Measurements from ENCODE around the gene FOXJ3.

The FOXJ3 gene

DNA sequence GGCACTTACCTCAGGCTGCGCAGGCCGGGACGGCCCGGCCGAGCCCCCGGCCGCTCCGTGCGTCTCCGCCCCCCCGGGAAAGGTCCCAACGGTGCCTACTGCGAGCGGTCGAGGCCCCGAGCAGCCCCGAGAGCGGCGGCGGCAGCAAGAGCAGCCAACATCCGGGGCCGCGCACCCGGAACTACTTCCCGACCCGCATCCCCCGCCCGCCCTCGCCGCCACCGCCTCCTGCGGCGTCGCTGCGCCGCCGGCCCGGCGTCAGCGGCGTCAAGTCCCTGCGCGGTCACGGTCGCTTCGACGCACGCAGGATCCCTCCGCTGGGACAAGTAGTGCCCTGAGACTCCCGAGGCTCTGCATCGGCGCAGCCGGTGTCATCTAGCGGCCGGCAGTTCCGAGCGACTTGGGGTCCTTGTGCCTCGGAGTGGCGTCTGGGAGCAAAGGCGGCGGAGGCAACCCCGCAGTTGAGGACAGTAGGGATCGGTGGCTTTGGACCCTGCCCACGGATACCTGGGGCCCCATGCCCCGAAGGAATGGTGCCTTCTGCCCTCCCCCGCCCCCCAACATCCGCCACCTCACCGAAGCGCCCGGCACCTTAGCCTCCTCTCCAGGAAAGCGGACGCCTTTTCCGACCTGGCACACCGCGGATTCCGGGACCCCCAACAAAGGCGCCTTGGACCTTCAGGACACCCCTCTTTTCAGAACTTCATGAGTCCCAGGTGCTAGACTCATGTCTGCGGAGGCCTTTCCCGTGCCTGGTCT lies at the start of gene FOXJ3:
FOXJ3 (minus strand) TSS at position 186 of the 759 bp plus-strand sequence. CDS start 24,142 bp downstream, outside the sequence.
- peak; percentile 89 to 91 for ATAC-seq

DNA sequence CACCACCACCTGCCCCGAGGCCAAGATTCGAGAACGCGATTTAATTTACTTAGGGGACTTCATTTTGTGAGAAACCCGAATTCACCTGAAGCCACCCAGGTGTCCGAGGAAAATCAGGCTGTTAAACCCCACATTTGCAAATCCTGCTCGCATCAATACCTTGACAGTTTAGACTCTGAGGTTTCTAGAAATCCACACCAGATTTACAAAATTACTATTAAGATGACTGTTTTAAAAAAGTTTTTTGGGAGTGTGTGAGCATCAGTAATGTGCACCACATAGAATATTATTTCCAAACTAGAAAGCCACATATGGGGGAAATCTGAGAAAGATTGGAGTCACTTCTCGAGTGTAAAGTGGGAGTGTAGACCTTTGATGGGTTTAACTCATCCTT lies 46.2 kb upstream of the FOXJ3 start:
- no peak for ATAC-seq

DNA sequence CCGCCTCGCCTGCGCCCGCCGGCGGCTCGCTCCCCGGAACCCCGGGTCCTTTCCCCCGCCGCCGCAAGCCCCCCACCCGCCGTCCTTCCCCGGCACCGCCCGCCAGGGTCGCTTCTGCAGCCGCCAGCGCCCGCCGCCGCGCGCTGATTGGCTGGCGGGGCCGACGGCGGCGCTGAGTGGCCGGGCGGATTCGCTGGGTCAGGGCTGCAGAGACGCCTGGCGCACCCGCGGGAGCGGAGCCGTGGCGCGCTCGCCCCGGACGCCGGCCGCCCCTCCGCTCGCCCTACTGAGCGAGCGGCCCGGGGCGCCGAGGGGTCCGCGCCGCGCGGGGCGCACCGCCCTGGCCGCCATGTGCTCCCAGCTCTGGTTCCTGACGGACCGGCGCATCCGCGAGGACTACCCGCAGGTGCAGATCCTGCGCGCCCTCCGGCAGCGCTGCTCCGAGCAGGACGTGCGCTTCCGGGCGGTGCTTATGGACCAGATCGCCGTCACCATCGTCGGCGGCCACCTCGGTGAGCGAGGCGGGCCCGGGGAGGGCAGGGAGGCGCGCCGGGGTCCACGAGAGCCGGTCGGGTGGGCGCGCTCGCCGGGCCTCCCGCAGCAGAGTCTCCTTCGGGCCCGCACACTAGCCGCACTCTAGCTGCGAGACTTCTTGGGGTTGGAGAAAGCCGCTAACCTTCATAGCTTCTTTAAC lies 45.7 kb upstream of the FOXJ3 start, which contains the start of gene RIMKLA:
RIMKLA (plus strand) TSS at position 207 of the 694 bp plus-strand sequence; CDS start at position 350, 143 bp downstream.
- ATAC-seq, result peak; percentile 77 to 80

DNA sequence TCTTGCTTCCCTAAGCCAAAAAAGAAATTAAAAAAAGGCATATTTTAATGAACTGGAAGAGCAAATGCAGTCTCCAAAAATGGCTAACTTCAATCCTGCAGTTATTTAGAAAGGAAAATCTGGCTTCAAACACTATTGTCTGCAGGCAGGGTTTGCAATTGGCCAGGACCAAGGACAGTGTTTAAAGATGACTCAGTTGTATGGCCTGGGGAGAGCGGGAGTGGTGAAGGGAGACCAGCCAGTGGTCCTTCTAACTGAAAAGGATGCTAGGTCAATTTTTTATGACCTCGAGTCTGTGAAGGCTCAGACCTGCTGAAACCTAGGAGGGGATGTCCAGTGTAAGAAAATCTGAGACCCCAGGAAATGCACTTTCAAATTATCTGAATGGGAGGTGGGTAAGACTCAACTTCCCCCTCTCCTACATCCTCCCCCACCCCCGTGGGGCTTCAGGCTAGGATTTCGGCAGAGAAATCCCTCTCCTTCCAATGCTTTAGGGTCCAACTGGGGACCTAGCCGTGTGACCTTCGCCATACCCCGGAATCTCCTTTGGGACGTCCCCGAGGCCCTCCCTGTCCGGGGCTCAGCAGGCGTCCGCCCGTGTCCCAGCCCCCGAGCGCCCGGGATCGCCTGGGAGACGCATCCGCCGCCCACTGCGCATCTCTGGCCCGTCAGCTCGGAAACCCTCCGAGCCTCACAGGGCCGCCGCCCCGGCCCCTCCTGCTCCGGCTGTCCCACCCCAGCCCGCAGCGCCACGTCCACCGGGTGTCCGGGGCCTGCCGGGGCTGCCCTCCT lies 45.0 kb upstream of the FOXJ3 start:
- ATAC-seq, result peak; percentile 33 to 34

DNA sequence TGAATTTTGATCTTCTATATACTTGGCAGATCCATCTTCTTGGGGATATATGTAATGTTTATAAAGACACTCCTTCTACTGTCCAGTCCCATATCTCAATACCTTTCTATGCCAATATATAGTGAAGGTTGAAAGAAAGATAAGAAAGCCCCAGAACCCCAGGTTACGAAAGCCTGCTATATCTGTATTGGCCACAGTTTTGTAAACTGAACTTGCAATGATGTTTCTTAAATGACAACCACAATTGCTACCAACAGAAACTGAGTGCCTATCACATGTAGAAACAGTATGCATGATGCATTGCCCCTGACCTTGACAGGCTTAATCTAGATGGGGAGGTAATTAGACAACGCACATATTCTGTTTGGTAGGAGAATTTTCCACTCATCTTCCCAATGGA lies 37.8 kb upstream of the FOXJ3 start:
- no peak for ATAC-seq

DNA sequence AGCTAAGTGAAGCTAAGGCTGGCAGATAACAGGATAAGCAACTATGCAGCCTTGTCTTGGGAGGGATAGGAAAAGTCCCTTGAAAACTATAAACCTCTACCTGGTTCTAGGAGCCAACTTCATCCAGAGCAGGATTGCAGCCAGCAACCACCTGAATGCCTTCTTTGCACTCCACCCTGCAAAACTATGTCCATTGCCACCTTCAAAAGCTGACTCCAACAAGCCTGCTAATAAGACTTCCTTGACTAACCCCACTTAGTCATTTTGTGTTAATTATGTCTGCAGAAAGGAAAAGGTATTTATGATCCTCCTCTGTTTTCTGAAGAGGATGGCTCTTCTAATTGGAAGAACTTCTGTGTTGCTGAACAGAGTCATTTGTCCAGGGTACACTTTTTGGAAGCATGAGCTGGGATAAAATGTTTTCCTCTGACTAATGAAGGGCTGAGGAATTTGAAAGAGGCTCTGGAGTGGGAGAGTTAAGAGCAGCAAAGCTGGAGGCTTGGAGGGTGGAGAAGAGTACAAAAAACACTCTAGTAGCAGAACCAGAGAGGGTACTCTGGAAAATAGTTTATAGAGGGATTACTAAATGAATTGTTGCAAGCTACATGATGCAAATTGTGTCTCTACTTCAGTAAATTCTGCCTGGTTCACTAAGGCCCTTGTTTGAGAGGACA lies 36.0 kb upstream of the FOXJ3 start:
- no peak for ATAC-seq

DNA sequence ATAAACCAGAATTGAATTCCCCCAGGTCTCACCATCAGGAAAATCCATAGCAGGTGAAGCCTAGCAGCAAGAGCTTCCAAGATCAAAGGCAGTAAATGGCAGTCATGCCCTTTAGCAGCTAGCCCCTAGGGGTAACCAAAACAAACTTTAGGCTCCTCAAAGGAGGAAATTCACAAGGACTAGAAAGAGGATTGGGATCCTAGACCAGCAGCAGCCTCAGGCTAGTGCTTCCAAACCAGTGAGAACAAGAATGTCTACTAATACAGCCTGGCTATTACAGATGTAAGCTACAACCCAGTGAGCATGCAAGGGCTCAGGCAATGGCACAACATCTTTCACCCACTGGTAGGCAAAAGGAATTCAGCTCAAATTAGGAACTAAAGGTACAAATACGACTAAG lies 34.4 kb upstream of the FOXJ3 start:
- no peak for ATAC-seq

DNA sequence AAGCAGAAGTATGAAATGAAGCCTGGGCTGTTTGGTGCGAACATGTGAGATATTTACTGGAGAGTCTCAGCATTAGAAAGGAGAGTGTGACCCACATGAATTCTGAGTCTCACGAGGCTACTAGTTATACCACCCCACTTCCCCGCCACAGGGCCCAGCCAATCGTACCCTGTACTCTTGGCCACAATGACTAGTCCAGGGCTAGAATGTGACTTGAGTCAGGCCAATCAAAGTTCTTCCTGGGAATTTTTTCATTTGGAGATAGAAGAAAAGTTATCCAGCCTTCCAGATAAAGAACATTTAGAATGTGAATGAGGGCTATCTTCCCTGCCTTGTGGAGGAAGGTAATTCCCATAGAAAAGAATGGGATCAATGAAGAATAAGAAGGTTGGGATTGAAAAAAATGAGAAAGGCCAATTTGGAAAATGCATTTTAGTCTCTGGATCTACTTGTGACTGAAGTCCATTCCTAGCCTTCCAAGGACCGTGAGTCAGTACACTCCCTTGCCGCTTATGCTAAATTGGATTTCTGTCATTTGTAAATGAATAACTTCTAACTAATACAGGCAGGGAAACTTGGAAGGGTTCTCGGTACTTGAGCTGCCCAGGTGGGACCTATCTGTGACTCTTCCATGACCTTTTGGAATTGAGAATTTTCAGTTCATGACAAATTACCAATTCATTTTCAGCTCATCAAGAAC lies 33.2 kb upstream of the FOXJ3 start:
- no peak for ATAC-seq

DNA sequence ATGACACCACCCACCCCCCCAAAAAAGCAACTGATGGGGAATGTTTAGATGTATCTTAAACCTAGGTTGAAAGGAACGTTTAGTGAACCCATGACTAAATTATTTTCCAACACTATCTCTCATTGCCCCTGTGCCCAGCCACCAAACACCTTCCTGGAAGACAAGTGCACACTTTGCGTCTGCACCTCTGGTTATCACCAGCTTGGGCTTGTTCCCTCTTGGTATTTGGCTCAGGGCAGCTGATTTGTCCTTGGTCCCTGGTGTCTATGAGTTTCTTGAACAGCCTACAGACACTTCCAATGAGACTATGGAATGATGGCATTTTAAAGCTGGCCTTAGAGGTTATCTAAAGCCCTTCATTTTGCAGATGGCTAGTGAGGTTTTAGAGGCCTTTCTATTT lies 30.1 kb upstream of the FOXJ3 start:
- ATAC-seq, result no peak

DNA sequence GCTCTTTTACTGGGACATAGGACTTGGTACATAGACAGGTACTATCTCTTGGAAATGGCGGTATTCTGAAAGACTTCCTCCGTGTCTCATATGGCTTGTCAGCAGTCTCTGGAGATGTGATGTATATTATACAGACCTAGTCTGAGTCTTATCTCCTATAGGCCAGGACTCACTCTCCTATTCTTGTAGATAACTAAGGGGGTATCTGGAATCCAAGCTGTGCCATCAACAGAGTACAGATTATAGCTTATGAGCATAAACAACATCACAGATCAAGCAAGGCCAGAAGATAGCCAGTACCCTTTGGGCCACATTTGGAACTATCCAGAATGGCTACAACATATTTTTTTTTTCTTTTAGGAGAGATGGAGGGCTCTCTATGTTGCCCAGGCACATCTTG lies 29.5 kb upstream of the FOXJ3 start:
- no peak for ATAC-seq

DNA sequence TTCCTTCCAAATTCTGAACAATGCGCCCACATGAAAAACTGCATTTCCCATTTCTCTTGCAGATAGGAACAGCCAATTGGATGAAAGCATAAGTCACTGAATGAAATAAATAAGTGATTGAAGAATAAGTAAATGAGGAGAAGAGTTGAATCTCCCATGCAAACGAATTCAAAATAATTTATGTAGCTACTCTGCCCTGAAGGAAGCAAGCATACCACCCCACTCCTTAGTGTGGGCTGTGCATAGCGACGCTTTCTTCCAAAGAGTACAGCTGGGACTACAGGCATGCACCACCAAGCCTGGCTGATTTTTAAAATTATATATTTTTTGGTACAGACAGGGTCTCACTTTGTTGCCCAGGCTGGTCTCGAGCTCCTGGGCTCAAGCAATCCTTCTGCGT lies 29.1 kb upstream of the FOXJ3 start:
- ATAC-seq, result no peak

DNA sequence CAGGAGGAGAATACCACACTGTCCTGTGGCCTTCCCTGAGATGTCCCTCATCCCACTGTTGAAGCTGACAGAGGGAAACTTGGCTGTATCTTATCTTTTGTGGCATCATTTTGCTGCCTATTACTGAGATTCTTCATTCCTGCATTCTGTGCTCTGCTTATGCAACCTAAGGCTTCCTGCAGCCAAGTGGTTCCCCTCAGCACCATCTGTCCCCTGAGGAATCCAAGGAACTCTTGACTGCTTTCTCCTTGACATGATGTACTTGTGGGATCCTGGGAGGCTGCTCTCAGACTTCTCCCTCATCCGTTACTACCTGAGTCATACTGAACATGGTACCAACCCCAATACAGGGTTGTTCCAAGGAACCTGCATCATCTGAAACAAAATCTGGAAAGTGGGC lies 24.4 kb upstream of the FOXJ3 start:
- ATAC-seq, result no peak

DNA sequence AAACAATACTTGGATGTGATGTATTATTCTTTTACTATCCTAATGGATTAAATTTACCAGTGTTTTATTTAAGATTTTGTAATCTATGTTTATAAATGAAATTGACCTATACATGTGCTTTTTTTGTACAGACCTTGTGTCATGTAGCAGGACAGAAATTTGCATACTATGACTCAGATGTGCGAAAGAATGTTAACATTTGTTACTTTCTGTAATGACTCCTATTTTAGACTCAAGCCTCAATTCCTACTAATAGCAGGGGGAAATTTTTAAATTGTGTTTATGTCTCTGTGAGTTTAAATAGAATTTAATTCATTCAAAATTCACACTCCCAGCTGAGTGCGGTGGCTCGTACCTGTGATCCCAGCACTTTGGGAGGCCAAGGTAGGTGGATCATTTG lies 23.8 kb upstream of the FOXJ3 start:
- ATAC-seq, result peak; percentile 81 to 84

DNA sequence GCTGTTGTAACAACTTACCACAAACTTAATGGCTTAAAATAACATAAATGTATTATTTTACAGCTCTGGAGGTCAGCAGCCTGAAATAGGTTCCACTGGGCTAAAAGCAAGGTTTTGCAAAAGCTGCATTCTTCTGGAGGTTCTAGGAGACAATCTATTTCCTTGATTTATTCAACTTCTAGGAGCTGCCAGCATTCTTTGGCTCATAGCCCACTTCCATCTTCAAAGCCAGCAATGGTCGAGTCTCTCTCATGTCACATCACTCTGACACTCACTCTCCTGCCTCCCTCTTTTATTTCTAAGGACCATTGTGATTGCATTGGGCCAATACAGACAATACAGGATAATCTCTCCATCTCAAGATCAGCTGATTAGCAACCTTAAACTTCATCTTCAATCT lies 15.1 kb upstream of the FOXJ3 start:
- no peak for ATAC-seq

DNA sequence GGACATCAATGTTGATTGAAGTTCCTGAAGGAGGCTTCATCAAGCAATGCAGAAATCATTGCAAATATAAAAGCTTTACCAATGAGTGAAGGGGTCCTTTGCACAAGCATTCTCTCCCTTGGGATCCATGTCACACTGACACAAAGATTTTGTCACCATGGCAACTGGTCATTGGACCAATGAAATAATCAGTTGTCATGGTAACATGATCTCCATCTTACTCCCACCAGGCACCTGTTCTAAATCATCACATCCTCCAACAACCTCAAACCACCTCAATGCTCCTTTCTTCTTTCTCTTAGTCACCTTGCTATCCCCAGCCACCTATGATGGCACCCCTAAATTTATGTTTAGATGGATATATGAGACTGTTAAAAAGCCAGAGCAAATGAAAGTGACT lies 13.5 kb upstream of the FOXJ3 start:
- ATAC-seq, result no peak

DNA sequence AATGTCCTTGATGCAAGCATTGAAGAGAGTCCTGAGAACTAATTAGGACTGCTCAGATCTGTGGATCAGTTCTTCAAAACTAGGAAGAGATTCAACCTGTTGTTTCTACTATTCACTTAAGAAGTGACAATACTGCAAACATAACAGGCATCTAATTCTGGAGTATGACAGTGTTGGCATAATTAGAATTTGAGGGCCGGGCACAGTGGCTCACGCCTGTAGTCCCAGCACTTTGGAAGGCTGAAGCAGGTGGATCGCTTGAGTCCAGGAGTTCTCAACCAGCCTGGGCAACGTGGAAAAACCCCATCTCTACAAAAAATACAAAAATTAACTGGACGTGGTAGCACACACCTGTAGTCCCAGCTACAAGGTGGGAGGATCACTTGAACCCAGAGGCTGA lies 8.0 kb upstream of the FOXJ3 start:
- ATAC-seq, result no peak

DNA sequence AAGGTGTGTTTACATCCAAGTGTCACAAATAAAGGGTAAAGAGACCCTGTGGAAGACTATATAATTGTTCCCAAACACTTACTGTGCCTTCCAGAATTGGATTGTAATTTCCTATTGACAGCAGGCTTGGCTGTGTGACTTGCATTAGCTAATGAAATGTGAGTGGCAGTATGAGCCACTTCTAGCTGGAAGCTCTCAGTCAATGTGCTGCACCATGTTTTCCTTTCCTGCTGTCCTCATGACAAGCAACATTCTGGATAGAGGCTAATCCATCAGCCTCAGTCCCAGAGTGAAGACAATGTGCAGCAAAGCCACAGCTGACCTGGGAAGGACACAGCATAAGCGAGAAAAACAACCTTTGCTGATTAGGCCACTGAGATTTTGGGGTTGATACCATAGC lies 5.9 kb upstream of the FOXJ3 start:
- no peak for ATAC-seq

DNA sequence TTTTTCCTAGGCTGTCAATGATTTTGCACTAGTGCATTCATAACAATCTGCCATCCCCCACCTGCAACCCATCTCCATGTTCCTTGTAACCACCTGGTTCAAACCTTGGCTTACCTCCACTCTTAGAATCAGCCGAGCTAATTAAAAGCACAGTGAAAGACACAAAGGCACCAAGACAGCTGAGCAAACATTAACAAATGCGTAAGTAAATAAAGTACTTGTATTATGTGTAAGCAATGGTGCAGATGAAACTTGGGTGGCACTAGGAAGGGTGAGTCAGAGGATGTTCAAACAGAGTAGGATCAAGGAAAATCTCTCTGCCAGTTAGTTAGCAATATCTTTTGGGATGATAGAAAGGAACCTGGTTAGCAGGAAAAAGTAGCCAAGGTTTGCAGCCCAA lies 5.1 kb upstream of the FOXJ3 start:
- no peak for ATAC-seq

DNA sequence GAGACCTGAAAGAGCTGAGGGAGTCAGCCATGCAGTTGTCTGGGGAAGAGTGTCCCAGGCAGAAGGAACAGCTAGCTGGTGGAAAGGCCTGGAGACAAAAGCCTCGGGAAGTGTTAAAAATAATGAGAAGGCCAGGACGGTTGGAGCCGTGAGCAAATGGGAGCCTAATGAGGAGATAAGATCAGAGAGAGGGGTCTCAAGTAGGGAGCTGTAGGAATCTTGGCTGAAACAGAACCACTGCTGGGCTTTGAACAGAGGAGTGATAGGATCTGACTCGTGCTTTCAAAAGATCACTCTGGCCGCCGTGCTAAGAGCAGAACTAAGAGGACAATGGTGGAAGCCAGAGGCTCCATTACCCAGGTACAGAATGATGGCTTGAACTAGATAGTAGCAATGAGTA lies 1.9 kb upstream of the FOXJ3 start:
- ATAC-seq, result no peak

DNA sequence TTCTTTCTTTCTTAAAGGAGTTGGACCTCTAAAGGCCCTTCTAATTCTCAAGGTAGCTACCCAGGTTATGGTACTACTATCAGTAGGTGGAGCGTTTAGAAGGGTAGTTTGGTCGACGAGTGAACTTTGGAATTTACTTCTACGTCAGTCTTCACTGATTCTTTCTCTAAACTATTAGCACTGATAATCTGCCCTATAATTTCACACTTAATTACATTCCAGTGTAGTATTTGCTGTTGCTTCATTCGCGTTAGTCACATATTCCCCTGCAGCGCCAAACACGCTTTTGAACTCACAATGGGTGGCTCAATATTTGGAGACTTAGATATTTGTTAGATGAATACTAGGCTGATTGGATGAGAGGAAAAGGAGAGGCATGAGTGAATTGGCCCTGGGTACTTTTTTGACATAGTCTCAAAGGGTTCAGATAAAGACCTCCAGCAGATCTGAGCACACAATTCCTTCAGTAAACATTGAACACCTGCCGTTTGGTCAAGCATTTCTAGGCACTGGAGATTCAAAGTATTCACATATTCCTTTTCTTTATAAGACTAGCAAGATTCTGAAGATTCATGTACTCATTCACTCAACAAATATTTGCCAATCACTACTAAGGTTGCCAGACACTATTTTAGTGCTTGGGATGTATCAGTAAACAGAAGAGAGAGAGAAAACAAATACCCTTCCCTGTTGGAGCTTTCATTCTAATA lies 929 bp upstream of the FOXJ3 start:
- peak; percentile 2 for ATAC-seq

DNA sequence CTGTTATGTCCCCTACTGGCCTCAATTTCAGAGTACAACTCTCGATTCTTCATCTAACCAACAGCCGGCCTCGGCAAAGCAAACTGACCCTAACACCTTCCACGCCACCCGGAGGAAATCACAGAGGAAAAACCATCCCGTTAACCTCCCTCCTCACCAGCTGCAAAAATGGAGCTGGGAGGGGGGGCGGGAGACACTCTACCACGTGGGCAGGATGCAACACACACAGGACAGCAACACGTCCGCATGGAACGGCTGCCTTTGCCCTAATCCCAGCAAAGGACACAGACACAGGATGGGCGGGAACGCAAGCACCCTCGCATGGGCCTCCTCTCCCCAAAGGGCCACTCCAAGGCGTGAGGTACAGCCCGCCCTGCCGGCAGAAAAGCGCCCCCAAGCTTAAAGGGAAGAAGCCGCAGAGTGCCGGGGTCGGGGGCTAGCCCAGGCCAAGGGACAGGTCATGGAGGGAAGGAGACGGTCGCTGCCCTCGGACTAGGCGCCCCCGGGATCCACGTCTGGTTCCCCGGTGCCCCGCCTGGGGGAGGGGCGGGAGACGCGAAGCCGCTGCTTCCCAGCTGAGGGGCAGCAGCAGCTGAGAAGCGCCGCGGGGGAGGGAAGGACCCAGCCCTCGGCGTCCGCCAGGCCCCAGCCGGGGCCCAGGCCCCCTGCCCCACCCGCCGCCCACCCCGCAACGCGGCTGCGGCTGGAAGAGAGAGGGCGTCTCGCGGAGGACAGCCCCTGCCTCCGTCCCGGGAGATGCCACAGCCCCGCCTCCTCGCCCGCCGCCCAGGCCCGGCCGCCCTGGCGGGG lies 590 bp downstream of the FOXJ3 start:
- ATAC-seq, result peak; percentile 54 to 68
